ENCODE results near the gene CLEC19A. TPM values are rescaled to one million over a fixed set of nuclear protein-coding genes. Genes with fewer than 3 reads are reported as not detected.

The CLEC19A gene
- total and polyA plus RNA-seq, 4 experiments from 2014 or later, result not detected

GRCh38 chr16:19286827-19287226 lies 1.3 kb downstream of the CLEC19A start:
- Mint-ChIP-seq H3K9me3 (no peaks in the 10 kb centered on the region), H3K4me1 (no peaks in the 10 kb centered on the region), H3K4me3 (no peak overlapping the region), H3K27me3 (peaks cover 0 to 1% of the 10 kb centered on the region in 2 donors), H3K27ac (no peak overlapping the region), H3K36me3 (no peaks in the 10 kb centered on the region)
- Histone ChIP-seq H3K4me1 (ENCODE audit: insufficient read depth, low read length) (no peaks in the 10 kb centered on the region), H3K36me3 (ENCODE audit: insufficient read depth, low read length) (no peaks in the 10 kb centered on the region), H3K9me3 (ENCODE audit: control insufficient read depth in 1 of 2, low read length in 2 of 2) (no peaks in the 10 kb centered on the region), H3K4me3 (ENCODE audit: low read length in 2 of 2) (no peak overlapping the region), H3K27me3 (ENCODE audit: insufficient read depth, low read length) (no peaks in the 10 kb centered on the region), H3K27ac (ENCODE audit: low read depth, low read length) (no peak overlapping the region)
- intact Hi-C loops (cut with micrococcal nuclease), result no loop called here
- DNase-seq, result no peak
- CTCF ChIA-PET (ENCODE audit: partially characterized antibody), result no interaction called here
- POLR2A ChIA-PET (ENCODE audit: partially characterized antibody), result no interaction called here

GRCh38 chr16:19287241-19287640 lies 1.7 kb downstream of the CLEC19A start:
- Histone ChIP-seq H3K9me3 (ENCODE audit: control insufficient read depth in 1 of 2, low read length in 2 of 2) (no peaks in the 10 kb centered on the region), H3K27me3 (ENCODE audit: insufficient read depth, low read length) (no peaks in the 10 kb centered on the region), H3K4me1 (ENCODE audit: insufficient read depth, low read length) (no peaks in the 10 kb centered on the region), H3K27ac (ENCODE audit: low read depth, low read length) (no peak overlapping the region), H3K36me3 (ENCODE audit: insufficient read depth, low read length) (no peaks in the 10 kb centered on the region), H3K4me3 (ENCODE audit: low read length in 2 of 2) (no peak overlapping the region)
- H3K4me1 Mint-ChIP-seq, result no peaks in the 10 kb centered on the region
- H3K27ac Mint-ChIP-seq, result no peak overlapping the region
- no peaks in the 10 kb centered on the region for H3K9me3 Mint-ChIP-seq
- intact Hi-C loops (cut with micrococcal nuclease), result no loop called here
- POLR2A ChIA-PET (ENCODE audit: partially characterized antibody), result no interaction called here
- peaks cover 0 to 1% of the 10 kb centered on the region in 2 donors for H3K27me3 Mint-ChIP-seq
- H3K36me3 Mint-ChIP-seq, result no peaks in the 10 kb centered on the region
- CTCF ChIA-PET (ENCODE audit: partially characterized antibody), result no interaction called here
- DNase-seq, result no peak
- no peak overlapping the region for H3K4me3 Mint-ChIP-seq

- no peak overlapping the region for H3K27ac Mint-ChIP-seq
- peaks cover 0 to 1% (median 0%) of the 10 kb centered on the region in 8 donors for H3K9me3 Mint-ChIP-seq
- no peaks in the 10 kb centered on the region for H3K9me3 ChIP-seq (ENCODE audit: control insufficient read depth in 1 of 2, low read length in 2 of 2)
- H3K4me1 Mint-ChIP-seq, result peaks cover 1 to 4% (median 2%) of the 10 kb centered on the region in 4 donors
- H3K4me3 ChIP-seq (ENCODE audit: low read length in 2 of 2), result no peak overlapping the region
- H3K4me3 Mint-ChIP-seq, result no peak overlapping the region
- CTCF ChIA-PET (ENCODE audit: partially characterized antibody), result no interaction called here
- no peaks in the 10 kb centered on the region for H3K36me3 Mint-ChIP-seq
- no peaks in the 10 kb centered on the region for H3K27me3 ChIP-seq (ENCODE audit: insufficient read depth, low read length)
- H3K36me3 ChIP-seq (ENCODE audit: insufficient read depth, low read length), result no peaks in the 10 kb centered on the region
- no peak overlapping the region for H3K27ac ChIP-seq (ENCODE audit: low read depth, low read length)
- H3K4me1 ChIP-seq (ENCODE audit: insufficient read depth, low read length), result no peaks in the 10 kb centered on the region
- peaks cover under 1 to 4% of the 10 kb centered on the region in 2 donors for H3K27me3 Mint-ChIP-seq
- no peak for DNase-seq
- POLR2A ChIA-PET (ENCODE audit: partially characterized antibody), result no interaction called here
- intact Hi-C loops (cut with micrococcal nuclease), result no loop called here
These were observed 3.6 kb downstream of the CLEC19A start for GRCh38 chr16:19288872-19289799.

- CTCF ChIA-PET (ENCODE audit: partially characterized antibody), result no interaction called here
- H3K4me1 ChIP-seq (ENCODE audit: insufficient read depth, low read length), result peaks cover 4% of the 10 kb centered on the region
- intact Hi-C loops (cut with micrococcal nuclease), result no loop called here
- no peak overlapping the region for H3K27ac ChIP-seq (ENCODE audit: low read depth, low read length)
- H3K27me3 ChIP-seq (ENCODE audit: insufficient read depth, low read length), result no peaks in the 10 kb centered on the region
- H3K4me3 ChIP-seq (ENCODE audit: low read length in 2 of 2), result no peak overlapping the region
- POLR2A ChIA-PET (ENCODE audit: partially characterized antibody), result no interaction called here
- H3K27me3 Mint-ChIP-seq, result peaks cover 4 to 5% of the 10 kb centered on the region in 2 donors
- H3K4me1 Mint-ChIP-seq, result peaks cover 3 to 6% (median 5%) of the 10 kb centered on the region in 4 donors
- no peak overlapping the region for H3K27ac Mint-ChIP-seq
- no peak for DNase-seq
- no peak overlapping the region for H3K4me3 Mint-ChIP-seq
- no peaks in the 10 kb centered on the region for H3K36me3 Mint-ChIP-seq
- no peaks in the 10 kb centered on the region for H3K9me3 ChIP-seq (ENCODE audit: control insufficient read depth in 1 of 2, low read length in 2 of 2)
- H3K36me3 ChIP-seq (ENCODE audit: insufficient read depth, low read length), result no peaks in the 10 kb centered on the region
- peaks cover 0 to 2% (median 0%) of the 10 kb centered on the region in 8 donors for H3K9me3 Mint-ChIP-seq
These were observed 4.4 kb downstream of the CLEC19A start for GRCh38 chr16:19289811-19290485.

GRCh38 chr16:19290860-19291259 lies 5.3 kb downstream of the CLEC19A start:
- Mint-ChIP-seq H3K4me1 (peaks cover 3 to 6% (median 5%) of the 10 kb centered on the region in 4 donors), H3K27me3 (peaks cover 4 to 5% of the 10 kb centered on the region in 2 donors), H3K27ac (no peak overlapping the region), H3K36me3 (no peaks in the 10 kb centered on the region), H3K4me3 (no peak overlapping the region), H3K9me3 (peaks cover 0 to 2% (median 0%) of the 10 kb centered on the region in 8 donors)
- POLR2A ChIA-PET (ENCODE audit: partially characterized antibody), result no interaction called here
- H3K9me3 ChIP-seq (ENCODE audit: control insufficient read depth in 1 of 2, low read length in 2 of 2), result no peaks in the 10 kb centered on the region
- H3K36me3 ChIP-seq (ENCODE audit: insufficient read depth, low read length), result no peaks in the 10 kb centered on the region
- H3K4me3 ChIP-seq (ENCODE audit: low read length in 2 of 2), result no peak overlapping the region
- peaks cover 4% of the 10 kb centered on the region for H3K4me1 ChIP-seq (ENCODE audit: insufficient read depth, low read length)
- DNase-seq, result no peak
- CTCF ChIA-PET (ENCODE audit: partially characterized antibody), result no interaction called here
- H3K27ac ChIP-seq (ENCODE audit: low read depth, low read length), result no peak overlapping the region
- no peaks in the 10 kb centered on the region for H3K27me3 ChIP-seq (ENCODE audit: insufficient read depth, low read length)
- intact Hi-C loops (cut with micrococcal nuclease), result no loop called here

- Histone ChIP-seq H3K27ac (ENCODE audit: low read depth, low read length) (no peak overlapping the region), H3K4me3 (ENCODE audit: low read length in 2 of 2) (no peak overlapping the region), H3K27me3 (ENCODE audit: insufficient read depth, low read length) (no peaks in the 10 kb centered on the region), H3K36me3 (ENCODE audit: insufficient read depth, low read length) (no peaks in the 10 kb centered on the region), H3K9me3 (ENCODE audit: control insufficient read depth in 1 of 2, low read length in 2 of 2) (no peaks in the 10 kb centered on the region), H3K4me1 (ENCODE audit: insufficient read depth, low read length) (peaks cover 4% of the 10 kb centered on the region)
- intact Hi-C loops (cut with micrococcal nuclease), result no loop called here
- no peak overlapping the region for H3K27ac Mint-ChIP-seq
- DNase-seq, result no peak
- H3K36me3 Mint-ChIP-seq, result no peaks in the 10 kb centered on the region
- H3K4me1 Mint-ChIP-seq, result peaks cover 3 to 6% (median 5%) of the 10 kb centered on the region in 4 donors
- POLR2A ChIA-PET (ENCODE audit: partially characterized antibody), result no interaction called here
- H3K4me3 Mint-ChIP-seq, result no peak overlapping the region
- H3K9me3 Mint-ChIP-seq, result peaks cover 0 to 2% (median 0%) of the 10 kb centered on the region in 8 donors
- peaks cover 4 to 5% of the 10 kb centered on the region in 2 donors for H3K27me3 Mint-ChIP-seq
- CTCF ChIA-PET (ENCODE audit: partially characterized antibody), result no interaction called here
These were observed 5.9 kb downstream of the CLEC19A start for GRCh38 chr16:19291475-19291874.

- no peaks in the 10 kb centered on the region for H3K9me3 ChIP-seq (ENCODE audit: control insufficient read depth in 1 of 2, low read length in 2 of 2)
- no peak overlapping the region for H3K27ac Mint-ChIP-seq
- no peak overlapping the region for H3K27ac ChIP-seq (ENCODE audit: low read depth, low read length)
- H3K36me3 ChIP-seq (ENCODE audit: insufficient read depth, low read length), result no peaks in the 10 kb centered on the region
- CTCF ChIA-PET (ENCODE audit: partially characterized antibody), result no interaction called here
- H3K27me3 ChIP-seq (ENCODE audit: insufficient read depth, low read length), result no peaks in the 10 kb centered on the region
- DNase-seq, result no peak
- peaks cover 0 to 2% (median 0%) of the 10 kb centered on the region in 8 donors for H3K9me3 Mint-ChIP-seq
- POLR2A ChIA-PET (ENCODE audit: partially characterized antibody), result no interaction called here
- H3K4me3 ChIP-seq (ENCODE audit: low read length in 2 of 2), result no peak overlapping the region
- peaks cover 4% of the 10 kb centered on the region for H3K4me1 ChIP-seq (ENCODE audit: insufficient read depth, low read length)
- H3K36me3 Mint-ChIP-seq, result no peaks in the 10 kb centered on the region
- peaks cover 4 to 5% of the 10 kb centered on the region in 2 donors for H3K27me3 Mint-ChIP-seq
- intact Hi-C loops (cut with micrococcal nuclease), result no loop called here
- H3K4me1 Mint-ChIP-seq, result peaks cover 3 to 6% (median 5%) of the 10 kb centered on the region in 4 donors
- H3K4me3 Mint-ChIP-seq, result no peak overlapping the region
These were observed 6.7 kb downstream of the CLEC19A start for GRCh38 chr16:19292186-19292585.

Data from CD4-positive, alpha-beta memory T cell (primary cell).